Measurements from ENCODE around the gene USP6NL. TPM values are rescaled to one million over a fixed set of nuclear protein-coding genes. Genes with fewer than 3 reads are reported as not detected.
A peak's percentile ranks its signal among the peaks of the same experiment; 100 is the strongest.
"Not testable (repeated sequence)": the region's sequence is repeated elsewhere in the genome, so short reads cannot be mapped to it uniquely, and the experiment has no call there.

The USP6NL gene
- total RNA-seq, 1 donor from 2014 or later = 21.6 TPM

- no peak overlapping the region for H3K27ac ChIP-seq
- no peak for TF ChIP-seq CTCF (IDR thresholded peaks at IDR 0.05)
- H3K36me3 ChIP-seq = no peaks in the 10 kb centered on the region
- ATAC-seq = no peak
- H3K27me3 ChIP-seq = no peaks in the 10 kb centered on the region
- H3K4me1 ChIP-seq = no peaks in the 10 kb centered on the region
- no peak overlapping the region for H3K4me3 ChIP-seq
- no peaks in the 10 kb centered on the region for H3K9me3 ChIP-seq
- no peak for DNase-seq
- intact Hi-C loops (cut with DNase I) = no loop called here
Measured at GRCh38 chr10:11629731-11630130, 18.3 kb upstream of the USP6NL start.

GRCh38 chr10:11627941-11628340, 16.5 kb upstream of the USP6NL start:
- H3K36me3 ChIP-seq; H3K4me3 ChIP-seq; H3K9me3 ChIP-seq; intact Hi-C loops (cut with DNase I); H3K27me3 ChIP-seq; H3K27ac ChIP-seq; ATAC-seq; DNase-seq; H3K4me1 ChIP-seq: not testable (repeated sequence)

- peak; percentile 32 for ATAC-seq
- no peak for DNase-seq
- intact Hi-C loops (cut with DNase I) = no loop called here
- no peaks in the 10 kb centered on the region for H3K9me3 ChIP-seq
- TF ChIP-seq CTCF (IDR thresholded peaks at IDR 0.05) = no peak
- no peaks in the 10 kb centered on the region for H3K36me3 ChIP-seq
- H3K27ac ChIP-seq = no peak overlapping the region
- H3K4me1 ChIP-seq = no peaks in the 10 kb centered on the region
- H3K4me3 ChIP-seq = no peak overlapping the region
- H3K27me3 ChIP-seq = no peaks in the 10 kb centered on the region
Measured at GRCh38 chr10:11626071-11626470, 14.6 kb upstream of the USP6NL start.

GRCh38 chr10:11625019-11625735, 13.7 kb upstream of the USP6NL start:
- H3K27ac ChIP-seq = no peak overlapping the region
- no peaks in the 10 kb centered on the region for H3K27me3 ChIP-seq
- H3K4me1 ChIP-seq = no peaks in the 10 kb centered on the region
- DNase-seq (no peak), ATAC-seq (peak; percentile 80)
- no peaks in the 10 kb centered on the region for H3K36me3 ChIP-seq
- H3K4me3 ChIP-seq = no peak overlapping the region
- no peaks in the 10 kb centered on the region for H3K9me3 ChIP-seq
- TF ChIP-seq CTCF (IDR thresholded peaks at IDR 0.05) = no peak
- intact Hi-C loops (cut with DNase I) = no loop called here

GRCh38 chr10:11617233-11617632, 5.8 kb upstream of the USP6NL start:
- Histone ChIP-seq H3K27me3 (no peaks in the 10 kb centered on the region), H3K9me3 (no peaks in the 10 kb centered on the region), H3K4me3 (no peak overlapping the region), H3K27ac (no peak overlapping the region), H3K4me1 (no peaks in the 10 kb centered on the region), H3K36me3 (no peaks in the 10 kb centered on the region)
- no peak for TF ChIP-seq CTCF (IDR thresholded peaks at IDR 0.05)
- intact Hi-C loops (cut with DNase I) = no loop called here
- no peak for DNase-seq
- no peak for ATAC-seq

- ATAC-seq (no peak), DNase-seq (no peak)
- H3K27me3 ChIP-seq = no peaks in the 10 kb centered on the region
- intact Hi-C loops (cut with DNase I) = no loop called here
- H3K9me3 ChIP-seq = no peaks in the 10 kb centered on the region
- H3K36me3 ChIP-seq = no peaks in the 10 kb centered on the region
- no peak for TF ChIP-seq CTCF (IDR thresholded peaks at IDR 0.05)
- H3K27ac ChIP-seq = no peak overlapping the region
- no peaks in the 10 kb centered on the region for H3K4me1 ChIP-seq
- no peak overlapping the region for H3K4me3 ChIP-seq
Measured at GRCh38 chr10:11616021-11616420, 4.6 kb upstream of the USP6NL start.

All from upper lobe of right lung (tissue), 1 donor.